NCI-H1436 treated with DMSO at 0.1 percent for 48 hours (cell line): Measurements from ENCODE around the gene KRTAP19-6.
"Not testable (repeated sequence)": the region's sequence is repeated elsewhere in the genome, so short reads cannot be mapped to it uniquely, and the experiment has no call there.

ENCODE experiments used
- DNase-seq: peaks from one replicate; lab custom pipeline; 2025; lab: John Stamatoyannopoulos, UW

KRTAP19-6 gene

GRCh38 chr21:30541764-30542163 lies at the start of gene KRTAP19-6:
KRTAP19-6 (minus strand) TSS chr21:30541864; CDS start chr21:30541833, 31 bp downstream.
- DNase-seq = no peak

GRCh38 chr21:30590297-30590696 lies 48.6 kb upstream of the KRTAP19-6 start, which contains the start of gene KRTAP22-2:
KRTAP22-2 (minus strand) TSS chr21:30590397.
- no peak for DNase-seq

GRCh38 chr21:30582870-30583269 lies 41.2 kb upstream of the KRTAP19-6 start:
- no peak for DNase-seq

- no peak for DNase-seq
Measured at GRCh38 chr21:30580132-30580531, 38.5 kb upstream of the KRTAP19-6 start.

GRCh38 chr21:30579346-30579745 lies 37.7 kb upstream of the KRTAP19-6 start:
- DNase-seq = no peak

GRCh38 chr21:30577766-30578165 lies 36.1 kb upstream of the KRTAP19-6 start:
- DNase-seq = no peak

- no peak for DNase-seq
Measured at GRCh38 chr21:30567617-30568016, 26.0 kb upstream of the KRTAP19-6 start.

GRCh38 chr21:30563630-30564029 lies 22.0 kb upstream of the KRTAP19-6 start:
- DNase-seq = no peak

- DNase-seq = no peak
Measured at GRCh38 chr21:30563072-30563471, 21.4 kb upstream of the KRTAP19-6 start.

GRCh38 chr21:30561957-30562356 lies 20.3 kb upstream of the KRTAP19-6 start:
- no peak for DNase-seq

- DNase-seq = no peak
Measured at GRCh38 chr21:30561264-30561895, 19.7 kb upstream of the KRTAP19-6 start, which contains the start of gene KRTAP19-7. KRTAP19-7 (minus strand) TSS chr21:30561314; CDS start chr21:30561289, 25 bp downstream.

GRCh38 chr21:30555095-30555494 lies 13.4 kb upstream of the KRTAP19-6 start:
- DNase-seq = no peak

- DNase-seq = no peak
Measured at GRCh38 chr21:30552782-30553181, 11.1 kb upstream of the KRTAP19-6 start.

GRCh38 chr21:30518876-30519275 lies 22.8 kb downstream of the KRTAP19-6 start:
- no peak for DNase-seq

GRCh38 chr21:30515681-30516080 lies 26.0 kb downstream of the KRTAP19-6 start:
- DNase-seq = no peak

GRCh38 chr21:30505621-30506205 lies 36.0 kb downstream of the KRTAP19-6 start:
- DNase-seq = not testable (repeated sequence)

GRCh38 chr21:30502041-30502440 lies 39.6 kb downstream of the KRTAP19-6 start, which contains the start of gene KRTAP19-5:
KRTAP19-5 (minus strand) TSS chr21:30502141; CDS start chr21:30502090, 51 bp downstream.
- DNase-seq = no peak

- DNase-seq = no peak
Measured at GRCh38 chr21:30497065-30497464, 44.6 kb downstream of the KRTAP19-6 start, which contains the start of gene KRTAP19-4. KRTAP19-4 (minus strand) TSS chr21:30497165; CDS start chr21:30497110, 55 bp downstream.

GRCh38 chr21:30491963-30492428 lies 49.7 kb downstream of the KRTAP19-6 start, which contains the start of gene KRTAP19-3:
KRTAP19-3 (minus strand) TSS chr21:30492013; CDS start chr21:30491957, 56 bp downstream.
- DNase-seq = no peak
